Natural killer cell (primary cell): ENCODE measurements around the gene DDX53. TPM values are rescaled to one million over a fixed set of nuclear protein-coding genes. Genes with fewer than 3 reads are reported as not detected.

Experiments used
- ATAC-seq, 3 donors: fragments of 150-1000 bp in 2 of 3; fragments of 200-7000 bp in 1 of 3; cut with Tn5 transposase; 1 replicate in 1 of 3; 2 replicates in 2 of 3; pipeline ENCODE4 v1.10.0; 2021; ENCODE audit warnings: mild to moderate bottlenecking in 2 of 3, moderate library complexity in 2 of 3
- DNase-seq, 2 donors: peaks; one replicate each; pipeline versions ENCODE4 v3.0.0 to v3.0.0-alpha.2; 2013 to 2021; ENCODE audit warnings: mixed read lengths in 1 of 2
- H3K27ac ChIP-seq: one replicate; pipeline ENCODE4 v1.5.1; 2013; ENCODE audit warnings: mild to moderate bottlenecking, low read length
- H3K27me3 ChIP-seq: one replicate; pipeline ENCODE4 v1.6.1; 2013; ENCODE audit warnings: low read length; ENCODE audit not compliant: control insufficient read depth, insufficient read depth
- H3K36me3 ChIP-seq: one replicate; pipeline ENCODE4 v1.6.1; 2013; ENCODE audit warnings: low read length; ENCODE audit not compliant: control insufficient read depth, insufficient read depth
- H3K4me1 ChIP-seq: one replicate; pipeline ENCODE4 v1.6.1; 2013; ENCODE audit warnings: low read length; ENCODE audit not compliant: control insufficient read depth, insufficient read depth
- H3K4me3 ChIP-seq: one replicate; pipeline ENCODE4 v1.5.1; 2013; ENCODE audit warnings: low read length
- H3K9me3 ChIP-seq: one replicate; pipeline ENCODE4 v1.6.1; 2013; ENCODE audit warnings: low read length; ENCODE audit not compliant: control insufficient read depth, insufficient read depth
- H3K27ac Mint-ChIP-seq, 2 donors: one replicate each; pipeline ENCODE4 v1.8.0; 2022; ENCODE audit warnings: mild to moderate bottlenecking in 2 of 2, mixed read lengths in 2 of 2, moderate library complexity in 1 of 2
- H3K27me3 Mint-ChIP-seq, 2 donors: one replicate each; pipeline ENCODE4 v1.8.0; 2022; ENCODE audit warnings: low read depth in 2 of 2, mixed read lengths in 2 of 2
- H3K36me3 Mint-ChIP-seq: one replicate; pipeline ENCODE4 v1.8.0; 2022; ENCODE audit warnings: mixed read lengths
- H3K4me1 Mint-ChIP-seq, 2 donors: one replicate each; pipeline ENCODE4 v1.8.0; 2022; ENCODE audit warnings: mixed read lengths in 2 of 2
- H3K4me3 Mint-ChIP-seq: one replicate; pipeline ENCODE4 v1.8.0; 2022; ENCODE audit warnings: mild to moderate bottlenecking, moderate library complexity, mixed read lengths
- H3K9me3 Mint-ChIP-seq, 2 donors: one replicate each; pipeline ENCODE4 v1.8.0; 2022; ENCODE audit warnings: mixed read lengths in 2 of 2
- whole genome bisulfite sequencing: methylation state at CpG from one replicate; pipeline ENCODE4 v1.1.7; 2013; ENCODE audit warnings: missing lambda C conversion rate; ENCODE audit not compliant: insufficient coverage; 5-methylcytosine and 5-hydroxymethylcytosine counted together
- intact Hi-C: fragments of 100-400 bp; cut with micrococcal nuclease; formaldehyde crosslinking; loops from one replicate; pipeline ENCODE4 v1.14.2; 2022
- total RNA-seq, 4 donors: library from RNA; stranded (reverse); fragments of 120-200 nt in 1 of 4; gene quantifications; one replicate each; pipeline versions ENCODE4 v1.2.3 to v1.2.4, GENCODE V29; 2013 to 2022
- TF ChIP-seq, protein P1 (sequence below): fragments of 200-600 bp; IDR thresholded peaks from one replicate; pipeline ENCODE4 v1.8.0; 2022; ENCODE audit warnings: antibody characterized with exemption

Gene DDX53
- total RNA-seq, 3 donors from 2014 or later (not counting 1 experiment from before 2014, with no cell fraction given) = not detected

DNA sequence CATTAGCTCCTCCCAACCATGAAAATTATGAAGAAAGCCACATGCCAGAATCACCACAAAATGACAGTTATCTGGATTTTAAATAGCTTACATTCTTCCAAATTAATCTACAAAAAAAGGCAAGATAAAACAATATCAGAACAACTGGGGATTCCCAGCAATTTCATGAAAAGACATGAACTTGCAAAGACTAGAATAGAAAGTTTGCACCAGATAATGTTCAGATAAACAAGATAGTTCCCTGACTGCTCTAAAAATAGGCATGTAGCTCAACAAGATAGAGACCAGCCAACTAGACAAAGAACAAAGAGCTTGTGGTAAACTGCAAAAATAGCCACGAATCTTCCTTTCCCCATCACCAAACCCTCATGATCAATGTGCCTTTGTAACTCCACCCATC lies 30.3 kb upstream of the DDX53 start:
- no peak for DNase-seq
- intact Hi-C loops = no loop called here
- Mint-ChIP-seq H3K4me3 (no peak overlapping the region), H3K9me3 (peaks cover 6% of the 10 kb centered on the region in 2 donors), H3K27ac (no peak overlapping the region), H3K36me3 (no peaks in the 10 kb centered on the region), H3K27me3 (no peaks in the 10 kb centered on the region), H3K4me1 (no peaks in the 10 kb centered on the region)
- Histone ChIP-seq H3K4me3 (no peak overlapping the region), H3K27ac (no peak overlapping the region), H3K27me3 (no peaks in the 10 kb centered on the region), H3K9me3 (no peaks in the 10 kb centered on the region), H3K36me3 (no peaks in the 10 kb centered on the region), H3K4me1 (no peaks in the 10 kb centered on the region)
- TF ChIP-seq, protein P1, sequence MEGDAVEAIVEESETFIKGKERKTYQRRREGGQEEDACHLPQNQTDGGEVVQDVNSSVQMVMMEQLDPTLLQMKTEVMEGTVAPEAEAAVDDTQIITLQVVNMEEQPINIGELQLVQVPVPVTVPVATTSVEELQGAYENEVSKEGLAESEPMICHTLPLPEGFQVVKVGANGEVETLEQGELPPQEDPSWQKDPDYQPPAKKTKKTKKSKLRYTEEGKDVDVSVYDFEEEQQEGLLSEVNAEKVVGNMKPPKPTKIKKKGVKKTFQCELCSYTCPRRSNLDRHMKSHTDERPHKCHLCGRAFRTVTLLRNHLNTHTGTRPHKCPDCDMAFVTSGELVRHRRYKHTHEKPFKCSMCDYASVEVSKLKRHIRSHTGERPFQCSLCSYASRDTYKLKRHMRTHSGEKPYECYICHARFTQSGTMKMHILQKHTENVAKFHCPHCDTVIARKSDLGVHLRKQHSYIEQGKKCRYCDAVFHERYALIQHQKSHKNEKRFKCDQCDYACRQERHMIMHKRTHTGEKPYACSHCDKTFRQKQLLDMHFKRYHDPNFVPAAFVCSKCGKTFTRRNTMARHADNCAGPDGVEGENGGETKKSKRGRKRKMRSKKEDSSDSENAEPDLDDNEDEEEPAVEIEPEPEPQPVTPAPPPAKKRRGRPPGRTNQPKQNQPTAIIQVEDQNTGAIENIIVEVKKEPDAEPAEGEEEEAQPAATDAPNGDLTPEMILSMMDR = no peak
- ATAC-seq = no peak
- 14% methylated on average over 1 of the region's 1 CpG for WGBS

DNA sequence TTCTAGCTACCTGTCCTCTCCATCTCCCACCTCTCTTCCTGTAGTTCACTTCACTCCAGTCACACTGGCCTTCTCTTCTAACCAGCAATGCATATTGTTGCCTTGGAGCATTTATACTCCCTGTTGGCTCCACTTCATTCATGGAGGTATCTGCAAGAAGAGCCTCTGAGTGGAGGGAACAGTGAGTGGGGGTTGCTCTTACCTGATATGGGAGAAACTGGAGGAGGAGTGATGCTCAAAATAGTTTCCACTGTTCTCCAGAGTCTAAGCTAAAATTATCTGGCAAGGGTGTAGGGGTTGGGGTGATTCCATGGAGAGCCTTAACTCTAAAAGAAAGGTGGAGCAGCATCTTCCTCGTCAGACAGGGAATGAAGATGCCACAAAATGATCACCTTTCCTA lies 28.9 kb upstream of the DDX53 start:
- no peaks in the 10 kb centered on the region for H3K9me3 ChIP-seq
- no peaks in the 10 kb centered on the region for H3K27me3 ChIP-seq
- no peaks in the 10 kb centered on the region for H3K36me3 ChIP-seq
- Mint-ChIP-seq H3K27ac (no peak overlapping the region), H3K27me3 (no peaks in the 10 kb centered on the region), H3K4me3 (no peak overlapping the region), H3K4me1 (no peaks in the 10 kb centered on the region), H3K9me3 (peaks cover 6% of the 10 kb centered on the region in 2 donors), H3K36me3 (no peaks in the 10 kb centered on the region)
- H3K4me3 ChIP-seq = no peak overlapping the region
- intact Hi-C loops = no loop called here
- TF ChIP-seq, protein P1 = no peak
- H3K27ac ChIP-seq = no peak overlapping the region
- DNase-seq (no peak), ATAC-seq (no peak)
- no CpG with 5 or more reads among the region's 1 CpG for WGBS
- no peaks in the 10 kb centered on the region for H3K4me1 ChIP-seq

DNA sequence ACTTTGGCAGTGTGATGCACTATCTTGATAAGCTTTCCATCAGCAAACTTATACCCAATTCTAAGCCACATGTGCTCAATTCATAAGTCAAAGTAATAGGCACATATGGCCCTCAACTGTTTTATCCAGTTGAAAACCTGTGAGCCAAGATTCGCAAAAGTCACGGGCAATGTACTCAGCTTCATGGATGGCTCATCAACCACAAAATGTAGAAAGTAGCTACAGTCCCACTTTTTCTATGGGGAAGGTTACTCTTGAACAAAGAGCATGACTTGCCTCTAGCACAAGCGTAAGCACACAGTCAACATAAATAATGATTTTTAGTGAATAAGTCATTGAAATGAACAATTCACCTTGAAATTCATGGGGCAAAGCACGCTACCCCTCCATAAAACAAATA lies 25.1 kb upstream of the DDX53 start:
- intact Hi-C loops = no loop called here
- WGBS = 93% methylated on average over 3 of the region's 4 CpGs
- H3K27ac Mint-ChIP-seq = no peak overlapping the region
- no peak for ATAC-seq
- no peaks in the 10 kb centered on the region for H3K27me3 Mint-ChIP-seq
- H3K4me3 Mint-ChIP-seq = no peak overlapping the region
- peaks cover 8 to 9% of the 10 kb centered on the region in 2 donors for H3K9me3 Mint-ChIP-seq
- Histone ChIP-seq H3K9me3 (no peaks in the 10 kb centered on the region), H3K36me3 (no peaks in the 10 kb centered on the region), H3K4me1 (no peaks in the 10 kb centered on the region), H3K4me3 (no peak overlapping the region), H3K27ac (no peak overlapping the region), H3K27me3 (no peaks in the 10 kb centered on the region)
- TF ChIP-seq, protein P1 = no peak
- H3K36me3 Mint-ChIP-seq = no peaks in the 10 kb centered on the region
- H3K4me1 Mint-ChIP-seq = no peaks in the 10 kb centered on the region
- no peak for DNase-seq

DNA sequence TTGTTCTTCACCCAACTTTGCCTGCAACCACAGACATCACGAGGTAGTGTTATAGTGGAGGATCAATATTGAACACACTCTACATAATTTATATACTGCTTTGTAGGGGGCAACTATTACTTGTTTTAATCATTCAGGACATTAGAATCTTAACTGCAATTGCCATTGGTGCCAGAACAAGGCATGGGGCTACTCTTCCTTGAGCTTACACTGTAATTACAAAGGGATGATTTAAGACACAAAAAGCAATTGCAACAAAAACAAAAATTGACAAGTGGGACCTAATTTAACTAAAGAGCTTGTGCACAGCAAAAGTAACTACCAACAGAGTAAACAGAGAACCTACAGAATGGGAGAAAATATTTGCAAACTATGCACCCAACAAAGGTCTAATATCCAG lies 24.0 kb upstream of the DDX53 start:
- no peaks in the 10 kb centered on the region for H3K36me3 ChIP-seq
- no CpG with 5 or more reads among the region's 1 CpG for WGBS
- no peaks in the 10 kb centered on the region for H3K4me1 Mint-ChIP-seq
- H3K27ac Mint-ChIP-seq = no peak overlapping the region
- no peak overlapping the region for H3K27ac ChIP-seq
- H3K4me1 ChIP-seq = no peaks in the 10 kb centered on the region
- H3K27me3 Mint-ChIP-seq = no peaks in the 10 kb centered on the region
- H3K36me3 Mint-ChIP-seq = no peaks in the 10 kb centered on the region
- TF ChIP-seq, protein P1 = no peak
- intact Hi-C loops = no loop called here
- ATAC-seq = no peak
- no peaks in the 10 kb centered on the region for H3K27me3 ChIP-seq
- no peak overlapping the region for H3K4me3 ChIP-seq
- no peak overlapping the region for H3K4me3 Mint-ChIP-seq
- DNase-seq = no peak
- peaks cover 4 to 9% of the 10 kb centered on the region in 2 donors for H3K9me3 Mint-ChIP-seq
- H3K9me3 ChIP-seq = no peaks in the 10 kb centered on the region
